Measurements from ENCODE around the gene SPATA2. TPM values are rescaled to one million over a fixed set of nuclear protein-coding genes. Genes with fewer than 3 reads are reported as not detected.

SPATA2 gene
- total RNA-seq, 2 experiments from 2014 or later, result 11.2 to 11.6 TPM

GRCh38 chr20:49915118-49915379 lies 280 bp downstream of the SPATA2 start:
- Mint-ChIP-seq H3K27me3 (no peaks in the 10 kb centered on the region), H3K36me3 (no peaks in the 10 kb centered on the region), H3K4me3 (peak overlapping the region; percentile 91), H3K4me1 (peaks cover 28% of the 10 kb centered on the region), H3K27ac (peak overlapping the region; percentile 100), H3K9me3 (no peaks in the 10 kb centered on the region)
- DNase-seq, result no peak

GRCh38 chr20:49914310-49915117 lies 815 bp downstream of the SPATA2 start:
- Mint-ChIP-seq H3K27ac (peak overlapping the region; percentile 100), H3K27me3 (no peaks in the 10 kb centered on the region), H3K4me3 (peak overlapping the region; percentile 91), H3K4me1 (peaks cover 28% of the 10 kb centered on the region), H3K36me3 (peaks cover 1% of the 10 kb centered on the region), H3K9me3 (no peaks in the 10 kb centered on the region)
- DNase-seq, result peak; percentile 12

- Mint-ChIP-seq H3K4me3 (peak overlapping the region; percentile 91), H3K4me1 (peaks cover 28% of the 10 kb centered on the region), H3K9me3 (no peaks in the 10 kb centered on the region), H3K27me3 (no peaks in the 10 kb centered on the region), H3K36me3 (peaks cover 2% of the 10 kb centered on the region), H3K27ac (no peak overlapping the region)
- DNase-seq, result no peak
Measured at GRCh38 chr20:49913399-49914047, 1.8 kb downstream of the SPATA2 start.

GRCh38 chr20:49910340-49910706 lies 5.0 kb downstream of the SPATA2 start:
- Mint-ChIP-seq H3K27me3 (no peaks in the 10 kb centered on the region), H3K36me3 (peaks cover 9% of the 10 kb centered on the region), H3K4me3 (no peak overlapping the region), H3K9me3 (no peaks in the 10 kb centered on the region), H3K27ac (peak overlapping the region; percentile 9), H3K4me1 (peaks cover 22% of the 10 kb centered on the region)
- DNase-seq, result no peak

- Mint-ChIP-seq H3K27me3 (no peaks in the 10 kb centered on the region), H3K4me3 (no peak overlapping the region), H3K4me1 (peaks cover 22% of the 10 kb centered on the region), H3K9me3 (no peaks in the 10 kb centered on the region), H3K27ac (no peak overlapping the region), H3K36me3 (peaks cover 13% of the 10 kb centered on the region)
- DNase-seq, result no peak
Measured at GRCh38 chr20:49909499-49910339, 5.6 kb downstream of the SPATA2 start.

GRCh38 chr20:49908258-49908565 lies 7.1 kb downstream of the SPATA2 start:
- Mint-ChIP-seq H3K4me3 (no peak overlapping the region), H3K27me3 (no peaks in the 10 kb centered on the region), H3K4me1 (peaks cover 9% of the 10 kb centered on the region), H3K27ac (no peak overlapping the region), H3K36me3 (peaks cover 13% of the 10 kb centered on the region), H3K9me3 (no peaks in the 10 kb centered on the region)
- DNase-seq, result no peak

- Mint-ChIP-seq H3K27ac (no peak overlapping the region), H3K36me3 (peaks cover 13% of the 10 kb centered on the region), H3K4me1 (peaks cover 3% of the 10 kb centered on the region), H3K27me3 (no peaks in the 10 kb centered on the region), H3K9me3 (no peaks in the 10 kb centered on the region), H3K4me3 (no peak overlapping the region)
- no peak for DNase-seq
Measured at GRCh38 chr20:49907405-49908257, 7.7 kb downstream of the SPATA2 start.

GRCh38 chr20:49906615-49907154 lies 8.6 kb downstream of the SPATA2 start:
- no peak overlapping the region for H3K4me3 Mint-ChIP-seq
- DNase-seq, result no peak
- no peaks in the 10 kb centered on the region for H3K9me3 Mint-ChIP-seq
- H3K27me3 Mint-ChIP-seq, result no peaks in the 10 kb centered on the region
- no peak overlapping the region for H3K27ac Mint-ChIP-seq
- peaks cover 13% of the 10 kb centered on the region for H3K36me3 Mint-ChIP-seq
- no peaks in the 10 kb centered on the region for H3K4me1 Mint-ChIP-seq

GRCh38 chr20:49906101-49906604 lies 9.2 kb downstream of the SPATA2 start:
- H3K9me3 Mint-ChIP-seq, result no peaks in the 10 kb centered on the region
- no peaks in the 10 kb centered on the region for H3K4me1 Mint-ChIP-seq
- no peak for DNase-seq
- no peaks in the 10 kb centered on the region for H3K27me3 Mint-ChIP-seq
- peaks cover 13% of the 10 kb centered on the region for H3K36me3 Mint-ChIP-seq
- no peak overlapping the region for H3K27ac Mint-ChIP-seq
- H3K4me3 Mint-ChIP-seq, result no peak overlapping the region

- no peak for DNase-seq
- peaks cover 13% of the 10 kb centered on the region for H3K36me3 Mint-ChIP-seq
- H3K4me1 Mint-ChIP-seq, result no peaks in the 10 kb centered on the region
- H3K4me3 Mint-ChIP-seq, result no peak overlapping the region
- no peaks in the 10 kb centered on the region for H3K27me3 Mint-ChIP-seq
- H3K27ac Mint-ChIP-seq, result no peak overlapping the region
- H3K9me3 Mint-ChIP-seq, result no peaks in the 10 kb centered on the region
Measured at GRCh38 chr20:49905415-49906091, 9.8 kb downstream of the SPATA2 start.

GRCh38 chr20:49904440-49905214 lies 10.7 kb downstream of the SPATA2 start:
- H3K4me3 Mint-ChIP-seq, result no peak overlapping the region
- H3K36me3 Mint-ChIP-seq, result peaks cover 13% of the 10 kb centered on the region
- no peaks in the 10 kb centered on the region for H3K9me3 Mint-ChIP-seq

GRCh38 chr20:49901588-49901987 lies 13.7 kb downstream of the SPATA2 start:
- H3K4me1 Mint-ChIP-seq, result no peaks in the 10 kb centered on the region
- H3K27me3 Mint-ChIP-seq, result no peaks in the 10 kb centered on the region
- H3K27ac Mint-ChIP-seq, result no peak overlapping the region
- peaks cover 11% of the 10 kb centered on the region for H3K36me3 Mint-ChIP-seq
- no peak for DNase-seq
- no peaks in the 10 kb centered on the region for H3K9me3 Mint-ChIP-seq
- no peak overlapping the region for H3K4me3 Mint-ChIP-seq

More at GRCh38 chr20:49904440-49905214, 10.7 kb downstream of the SPATA2 start:
- H3K27ac Mint-ChIP-seq, result no peak overlapping the region
- DNase-seq, result no peak
- no peaks in the 10 kb centered on the region for H3K4me1 Mint-ChIP-seq
- no peaks in the 10 kb centered on the region for H3K27me3 Mint-ChIP-seq

- Mint-ChIP-seq H3K4me1 (no peaks in the 10 kb centered on the region), H3K27ac (no peak overlapping the region), H3K4me3 (no peak overlapping the region), H3K27me3 (no peaks in the 10 kb centered on the region), H3K9me3 (no peaks in the 10 kb centered on the region), H3K36me3 (peaks cover under 1% of the 10 kb centered on the region)
- DNase-seq, result no peak
Measured at GRCh38 chr20:49899541-49900383, 15.6 kb downstream of the SPATA2 start.
